SU-DHL-6 (cell line): ENCODE data around the gene DEPDC5.

Experiments
- H2AFZ ChIP-seq: fragments of 200-600 bp; sonication (generic); 2 replicates; pipeline ENCODE4 v1.6.1; 2014; ENCODE audit warnings: low read depth, mild to moderate bottlenecking, moderate library complexity, mixed read lengths, antibody characterized with exemption, low read length; ENCODE audit not compliant: severe bottlenecking
- H3F3A ChIP-seq: fragments of 200-600 bp; shearing (Covaris generic); 2 replicates; pipeline ENCODE4 v1.6.0; 2016; ENCODE audit warnings: antibody characterized with exemption, mild to moderate bottlenecking; ENCODE audit not compliant: insufficient read depth
- H3K27ac ChIP-seq: fragments of 200-600 bp; sonication (generic); 2 replicates; pipeline ENCODE4 v1.5.1; 2016; ENCODE audit warnings: low read depth, mild to moderate bottlenecking, low read length, moderate library complexity, mixed read lengths
- H3K27me3 ChIP-seq: fragments of 200-600 bp; sonication (generic), shearing (Covaris generic); 2 replicates; pipeline ENCODE4 v1.6.0; 2014; ENCODE audit warnings: mild to moderate bottlenecking, low read length
- H3K36me3 ChIP-seq: fragments of 200-600 bp; sonication (generic); 2 replicates; pipeline ENCODE4 v1.6.1; 2014; ENCODE audit warnings: mild to moderate bottlenecking, low read length, mixed read lengths
- H3K4me2 ChIP-seq: fragments of 300-600, 200-600 bp; shearing (Covaris generic), sonication (generic); 2 replicates; pipeline ENCODE4 v1.6.0; 2014; ENCODE audit warnings: low read length, low read depth, mild to moderate bottlenecking; ENCODE audit not compliant: poor library complexity, severe bottlenecking
- H3K4me3 ChIP-seq: fragments of 200-600 bp; sonication (generic); 2 replicates; pipeline ENCODE4 v1.5.1; 2014; ENCODE audit warnings: antibody characterized with exemption, low read length, mild to moderate bottlenecking, mixed read lengths; ENCODE audit not compliant: insufficient read depth, poor library complexity, severe bottlenecking
- H3K79me2 ChIP-seq: fragments of 200-600 bp; sonication (generic); 2 replicates; pipeline ENCODE4 v1.6.1; 2014; ENCODE audit warnings: mild to moderate bottlenecking, low read length, moderate library complexity; ENCODE audit not compliant: insufficient read depth
- H3K9ac ChIP-seq: fragments of 200-600 bp; sonication (generic); 2 replicates; pipeline ENCODE4 v1.7.0; 2014; ENCODE audit warnings: mild to moderate bottlenecking, low read length
- H3K9me2 ChIP-seq: fragments of 200-600 bp; sonication (generic); replicated peaks from 2 replicates; pipeline ENCODE4 v1.6.1; 2014; ENCODE audit warnings: low read length; ENCODE audit not compliant: insufficient read depth
- H3K9me3 ChIP-seq: fragments of 200-600 bp; sonication (generic); 2 replicates; pipeline ENCODE4 v1.6.1; 2014; ENCODE audit warnings: low read length, mixed read lengths; ENCODE audit not compliant: insufficient read depth
- H4K20me1 ChIP-seq: fragments of 200-600 bp; sonication (generic); 2 replicates; pipeline ENCODE4 v1.6.1; 2014; ENCODE audit warnings: low read depth, mild to moderate bottlenecking, antibody characterized with exemption, low read length, moderate library complexity, mixed read lengths
- CTCF ChIP-seq: fragments of 200-600 bp; sonication (generic); IDR thresholded peaks from one replicate; pipeline ENCODE4 v1.5.1; 2017; ENCODE audit warnings: antibody characterized with exemption, mild to moderate bottlenecking, low read length, moderate library complexity; ENCODE audit not compliant: insufficient read depth, poor library complexity, severe bottlenecking
- EZH2phosphoT487 ChIP-seq: fragments of 200-600 bp; sonication (generic), shearing (Covaris generic); conservative IDR thresholded peaks from 2 replicates; pipeline ENCODE4 v1.6.1; 2018; ENCODE audit warnings: mild to moderate bottlenecking, antibody characterized with exemption, low read length, moderate library complexity, mixed read lengths

The DEPDC5 gene

GRCh38 chr22:31921106-31921505 lies 167.3 kb downstream of the DEPDC5 start:
- Histone ChIP-seq H3K36me3 (no peaks in the 10 kb centered on the region), H3K79me2 (no peaks in the 10 kb centered on the region), H3K27ac (no peak overlapping the region), H2AFZ (no peak overlapping the region), H3K9me3 (no peaks in the 10 kb centered on the region), H3K9me2 (no peaks in the 10 kb centered on the region), H3K4me3 (no peak overlapping the region), H3K4me2 (no peak overlapping the region), H3K27me3 (no peaks in the 10 kb centered on the region), H3K9ac (no peak overlapping the region), H4K20me1 (no peaks in the 10 kb centered on the region), H3F3A (no peaks in the 10 kb centered on the region)
- no peak for TF ChIP-seq CTCF
- no peak for TF ChIP-seq EZH2phosphoT487

- Histone ChIP-seq H3K4me2 (no peak overlapping the region), H3F3A (no peaks in the 10 kb centered on the region), H3K36me3 (no peaks in the 10 kb centered on the region), H3K79me2 (no peaks in the 10 kb centered on the region), H3K4me3 (no peak overlapping the region), H3K9me2 (no peaks in the 10 kb centered on the region), H2AFZ (no peak overlapping the region), H3K9ac (no peak overlapping the region), H3K27me3 (no peaks in the 10 kb centered on the region), H3K9me3 (no peaks in the 10 kb centered on the region), H4K20me1 (no peaks in the 10 kb centered on the region), H3K27ac (no peak overlapping the region)
- TF ChIP-seq EZH2phosphoT487, result no peak
- TF ChIP-seq CTCF, result no peak
These were observed 168.7 kb downstream of the DEPDC5 start for GRCh38 chr22:31922534-31922933.

- Histone ChIP-seq H3K9ac (no peak overlapping the region), H3K79me2 (no peaks in the 10 kb centered on the region), H3K27me3 (no peaks in the 10 kb centered on the region), H3K27ac (no peak overlapping the region), H3K4me3 (no peak overlapping the region), H2AFZ (no peak overlapping the region), H3K36me3 (no peaks in the 10 kb centered on the region), H3K9me2 (no peaks in the 10 kb centered on the region), H3K4me2 (no peak overlapping the region), H3K9me3 (no peaks in the 10 kb centered on the region), H4K20me1 (no peaks in the 10 kb centered on the region), H3F3A (no peaks in the 10 kb centered on the region)
- no peak for TF ChIP-seq CTCF
- TF ChIP-seq EZH2phosphoT487, result no peak
These were observed 169.3 kb downstream of the DEPDC5 start for GRCh38 chr22:31923136-31923535.
